Fibroblast of villous mesenchyme (primary cell): ENCODE results near the gene RAD51B. TPM values are rescaled to one million over a fixed set of nuclear protein-coding genes. Genes with fewer than 3 reads are reported as not detected.

Source experiments
- DNase-seq: peaks from one replicate; pipeline ENCODE4 v3.0.0-alpha.2; 2010; ENCODE audit warnings: low read depth
- H3K4me3 ChIP-seq: 2 replicates; pipeline ENCODE4 v1.5.1; 2011; ENCODE audit warnings: low read depth, mild to moderate bottlenecking, low read length
- CTCF ChIP-seq: IDR thresholded peaks from 2 replicates; pipeline ENCODE4 v1.5.1; 2012; ENCODE audit warnings: low read depth, mild to moderate bottlenecking, low read length; ENCODE audit not compliant: insufficient read depth
- total RNA-seq: library from RNA; depleted of rRNA; stranded (reverse); fragments of >200 nt; gene quantifications from 2 replicates; pipeline ENCODE4 v1.2.3, GENCODE V29; 2012

The RAD51B gene
- 13.9 and 22.0 TPM in 2 replicates for total RNA-seq

- TF ChIP-seq CTCF, result no peak
- peak; percentile 88 for DNase-seq
- peak within 1 kb of the TSS; percentile 92 for H3K4me3 ChIP-seq
Observed at GRCh38 chr14:67819563-67820421, at the start of gene RAD51B. Gene RAD51B (plus strand): TSS chr14:67819779.

- no peak for DNase-seq
- no peak overlapping the region for H3K4me3 ChIP-seq
- no peak for TF ChIP-seq CTCF
Observed at GRCh38 chr14:67773844-67774377, 45.7 kb upstream of the RAD51B start.

GRCh38 chr14:67776653-67777322 is 42.8 kb upstream of the RAD51B start:
- TF ChIP-seq CTCF, result no peak
- DNase-seq, result no peak
- H3K4me3 ChIP-seq, result no peak overlapping the region

- H3K4me3 ChIP-seq, result no peak overlapping the region
- DNase-seq, result no peak
- TF ChIP-seq CTCF, result no peak
Observed at GRCh38 chr14:67778792-67779191, 40.8 kb upstream of the RAD51B start.

GRCh38 chr14:67782090-67782489 is 37.5 kb upstream of the RAD51B start:
- H3K4me3 ChIP-seq, result no peak overlapping the region
- no peak for TF ChIP-seq CTCF
- DNase-seq, result peak; percentile 7

GRCh38 chr14:67784244-67784823 is 35.2 kb upstream of the RAD51B start:
- no peak overlapping the region for H3K4me3 ChIP-seq
- no peak for DNase-seq
- no peak for TF ChIP-seq CTCF
